Tibial nerve (tissue), 4 donors: ENCODE results near the gene MYO18B.

Experiments used
- CTCF ChIP-seq, 5 experiments: fragments of 200-600 bp in 3 of 5; fragments of 450-650 bp in 2 of 5; sonication (generic) in 3 of 5; IDR thresholded peaks; one replicate each; pipeline ENCODE4 v1.5.1; 2016 to 2019; ENCODE audit warnings: antibody characterized with exemption in 5 of 5, mild to moderate bottlenecking in 3 of 5, moderate library complexity in 2 of 5
- EP300 ChIP-seq, 2 donors: sonication (generic); formaldehyde crosslinking; IDR thresholded peaks; one replicate each; pipeline ENCODE4 v1.6.1; 2017; ENCODE audit warnings: antibody characterized with exemption in 2 of 2, mild to moderate bottlenecking in 1 of 2
- POLR2A ChIP-seq, 2 donors: fragments of 450-650 bp; IDR thresholded peaks; one replicate each; pipeline ENCODE4 v1.6.1; 2017; ENCODE audit warnings: antibody characterized with exemption in 2 of 2, mild to moderate bottlenecking in 2 of 2, moderate library complexity in 2 of 2

- TF ChIP-seq POLR2A (IDR thresholded peaks at IDR 0.05) (no peak), CTCF (IDR thresholded peaks at IDR 0.05) (no peak), EP300 (IDR thresholded peaks at IDR 0.05) (no peak)
Measured at GRCh38 chr22:25742918-25743708, 1.1 kb downstream of the MYO18B start.
